NCI-H526 (cell line): ENCODE results near the gene CFAP46.
"Not testable (repeated sequence)": the region's sequence is repeated elsewhere in the genome, so short reads cannot be mapped to it uniquely, and the experiment has no call there.

Experiments used
- DNase-seq, 2 experiments: peaks; one replicate each; lab custom pipeline; 2025; lab: John Stamatoyannopoulos, UW

The CFAP46 gene

DNA sequence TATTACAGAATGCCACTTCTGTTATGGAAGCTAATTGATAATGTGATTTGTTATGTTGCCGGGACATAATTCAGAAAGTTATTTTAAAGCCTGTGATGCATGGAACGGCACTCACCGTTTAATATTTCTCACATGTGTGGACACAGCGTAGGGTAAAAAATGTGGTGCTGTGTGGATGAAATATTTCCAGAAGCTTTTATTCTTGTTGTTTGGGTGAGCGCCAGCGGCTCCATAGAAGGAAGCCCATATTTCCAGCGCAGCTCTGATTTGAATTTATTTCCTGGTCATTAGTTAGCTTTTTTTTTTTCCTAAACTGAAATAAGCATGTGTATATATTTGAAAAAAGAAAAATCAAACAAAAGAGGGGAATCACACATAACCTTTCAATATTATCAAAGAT is 136.3 kb downstream of the CFAP46 start:
- no peak for DNase-seq

DNA sequence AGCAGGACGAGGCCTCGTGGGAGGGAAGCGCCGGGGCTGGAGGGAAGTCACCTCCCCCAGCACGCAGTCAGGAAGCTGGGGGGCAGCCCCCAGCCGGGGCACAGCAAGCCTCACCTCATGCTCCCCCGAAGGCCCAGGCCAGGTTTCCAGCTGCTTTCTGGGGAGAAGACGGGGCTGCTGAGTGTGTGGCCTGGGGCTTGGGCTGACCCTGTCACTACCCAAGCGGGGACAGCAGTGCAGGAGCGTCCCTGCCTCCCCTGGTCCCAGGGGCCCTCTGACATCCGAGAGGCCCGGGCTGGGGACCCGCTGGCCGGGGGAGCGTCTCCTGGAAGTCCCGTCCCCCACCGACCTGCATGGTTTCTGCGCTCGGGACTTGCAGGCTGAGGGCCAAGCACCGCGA is 136.8 kb downstream of the CFAP46 start:
- no peak for DNase-seq

DNA sequence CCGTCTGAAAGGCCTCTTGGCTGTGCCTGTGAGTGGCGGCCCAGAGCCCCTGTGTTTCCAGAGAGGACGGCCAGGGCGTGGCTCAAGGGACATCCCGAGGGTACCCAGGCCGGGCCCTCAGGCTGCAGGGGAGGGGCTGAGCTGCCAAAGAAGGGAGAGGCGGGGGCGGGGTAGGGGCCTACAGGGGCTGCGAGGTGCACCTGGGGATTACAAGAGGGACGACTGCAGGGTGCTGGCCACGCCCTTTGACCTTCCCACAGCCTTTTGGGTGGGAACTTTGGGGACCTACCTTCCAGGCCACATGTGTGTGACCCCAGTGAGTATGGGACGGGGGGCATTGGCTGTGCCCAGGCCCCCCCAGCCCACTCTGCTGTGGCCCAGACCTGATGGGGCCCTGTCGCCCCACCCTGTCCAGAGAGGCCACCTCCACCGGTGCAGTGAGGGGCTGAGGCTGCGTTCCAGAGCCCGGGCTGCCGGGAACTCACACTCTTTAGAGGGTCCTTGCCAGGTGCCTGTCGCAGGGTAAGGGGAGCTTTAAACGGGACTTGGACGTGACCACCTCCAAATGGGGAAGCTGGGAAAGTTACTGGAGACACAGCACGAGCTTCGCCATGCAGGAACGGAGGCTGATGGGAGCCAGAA is 137.5 kb downstream of the CFAP46 start:
- no peak for DNase-seq

DNA sequence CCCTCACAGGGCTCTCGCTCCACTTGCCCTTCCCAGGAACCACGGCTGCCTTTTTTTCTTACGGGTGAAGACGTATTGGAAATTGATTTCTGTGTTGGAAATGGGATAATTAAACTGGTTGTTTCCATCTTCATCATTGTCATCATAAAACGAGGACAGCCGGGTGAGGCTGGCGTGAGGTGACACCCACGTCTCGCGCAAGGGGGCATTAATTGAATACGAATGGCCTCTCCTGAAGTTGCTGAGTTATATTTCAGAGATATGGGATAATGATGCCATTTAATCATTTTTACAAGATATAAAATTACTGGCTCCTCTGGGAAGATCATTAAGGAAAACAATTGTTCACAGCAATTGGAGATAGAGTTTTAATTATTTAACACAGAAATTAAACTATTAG is 138.1 kb downstream of the CFAP46 start:
- no peak for DNase-seq

DNA sequence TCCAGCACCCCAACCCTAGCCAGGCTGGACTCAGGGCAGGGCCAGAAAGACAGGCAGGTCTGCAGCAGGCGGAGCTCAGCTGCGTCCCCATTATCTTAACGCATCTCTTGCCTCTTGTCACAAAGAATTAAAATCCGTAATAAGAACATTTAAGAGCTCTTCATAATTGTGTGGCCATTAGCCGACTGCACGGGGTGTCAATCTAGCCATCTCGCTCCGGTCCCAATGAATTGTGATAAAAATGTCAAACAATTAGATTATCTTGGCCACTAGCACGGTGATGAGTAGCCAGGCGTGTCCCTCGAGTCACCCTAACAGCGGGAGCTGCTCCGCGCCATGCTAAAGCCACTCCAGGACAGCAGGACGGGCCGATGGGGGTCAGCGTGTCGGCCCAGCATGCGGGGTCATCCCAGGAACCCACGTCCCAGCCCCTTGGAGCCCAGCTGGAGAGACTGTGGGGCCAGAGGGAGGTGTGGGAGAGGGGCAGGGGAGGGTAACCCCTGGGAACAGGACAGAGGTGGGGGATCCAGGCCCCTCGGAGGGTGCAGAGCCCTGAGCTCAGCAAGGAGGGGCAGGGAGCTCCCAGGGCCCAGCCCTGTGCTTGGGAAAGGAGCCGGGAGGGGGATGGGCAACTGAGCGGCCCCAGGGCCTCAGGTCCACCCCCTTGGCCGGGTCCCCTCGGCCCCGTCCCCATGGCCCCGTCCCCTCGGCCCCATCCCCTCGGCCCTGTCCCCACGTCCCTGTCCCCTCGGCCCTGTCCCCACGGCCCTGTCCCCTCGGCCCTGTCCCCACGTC is 138.8 kb downstream of the CFAP46 start:
- no peak for DNase-seq

DNA sequence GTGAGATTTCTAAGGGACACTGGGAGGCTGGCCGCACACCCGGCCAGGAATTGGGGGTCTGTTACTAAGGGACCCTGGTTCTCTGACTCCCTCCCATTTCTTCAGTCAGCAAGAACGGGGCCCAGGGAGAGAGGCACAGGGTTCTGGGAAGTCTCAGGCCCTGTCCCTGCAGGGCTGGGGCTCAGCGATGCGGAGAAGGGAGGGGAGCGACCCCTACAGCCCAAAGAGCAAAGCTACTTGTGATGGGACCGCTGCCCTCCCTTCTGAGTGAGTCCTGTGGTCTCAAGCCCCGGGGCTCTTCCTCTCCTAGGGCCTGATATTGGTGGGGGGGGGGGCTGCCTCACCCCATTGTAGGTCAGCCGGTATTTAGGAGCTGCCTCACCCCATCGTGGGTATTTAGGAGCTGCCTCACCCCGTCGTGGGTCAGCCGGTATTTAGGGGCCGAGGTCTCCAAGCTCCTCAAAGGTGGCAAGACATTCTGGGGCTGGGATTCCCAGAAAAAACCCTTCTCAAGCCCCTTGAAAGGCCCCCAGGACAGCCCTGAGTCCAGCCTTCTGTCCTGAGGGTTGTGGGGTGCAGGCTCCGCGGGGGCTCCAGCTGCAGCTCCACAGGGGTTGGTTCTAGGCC is 139.6 kb downstream of the CFAP46 start:
- DNase-seq: no peak

DNA sequence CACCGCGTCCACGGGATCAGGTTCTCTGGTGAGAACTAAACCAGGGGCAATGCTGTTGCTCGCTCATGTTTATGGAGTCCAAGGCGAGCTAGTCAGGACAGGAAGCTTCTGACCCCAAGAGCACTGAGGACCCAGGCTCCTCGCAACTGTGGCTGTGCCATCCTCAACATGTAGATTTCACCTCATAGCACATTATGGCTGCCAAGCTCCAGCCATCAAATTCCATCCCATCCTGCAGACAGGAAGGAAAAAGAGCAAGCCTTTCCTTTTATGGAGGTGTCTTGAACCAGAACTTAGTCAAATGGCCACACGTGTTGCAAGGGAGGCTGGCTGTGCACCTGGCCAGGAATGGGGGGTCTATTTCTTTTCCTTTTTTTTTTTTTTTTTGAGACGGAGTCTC is 140.3 kb downstream of the CFAP46 start:
- DNase-seq: no peak

DNA sequence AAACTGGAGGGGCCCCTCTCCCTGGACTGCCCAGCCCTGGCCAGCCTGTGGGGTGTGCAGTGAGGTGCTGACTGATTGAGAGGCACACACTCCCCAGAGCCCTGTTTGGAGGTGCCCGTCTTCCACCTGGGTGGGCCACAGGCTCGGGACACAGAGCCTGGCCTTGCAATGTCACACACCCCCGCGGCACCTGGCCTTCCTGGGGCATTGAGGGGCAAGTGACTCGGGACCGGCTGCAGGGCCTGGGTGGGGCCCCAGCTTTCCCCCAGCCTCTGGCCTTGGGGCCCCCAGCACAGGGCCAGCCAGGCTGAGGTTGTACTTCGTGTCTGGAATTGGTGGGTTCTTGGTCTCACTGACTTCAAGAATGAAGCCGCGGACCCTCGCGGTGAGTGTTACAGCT is 142.5 kb downstream of the CFAP46 start:
- no peak for DNase-seq

DNA sequence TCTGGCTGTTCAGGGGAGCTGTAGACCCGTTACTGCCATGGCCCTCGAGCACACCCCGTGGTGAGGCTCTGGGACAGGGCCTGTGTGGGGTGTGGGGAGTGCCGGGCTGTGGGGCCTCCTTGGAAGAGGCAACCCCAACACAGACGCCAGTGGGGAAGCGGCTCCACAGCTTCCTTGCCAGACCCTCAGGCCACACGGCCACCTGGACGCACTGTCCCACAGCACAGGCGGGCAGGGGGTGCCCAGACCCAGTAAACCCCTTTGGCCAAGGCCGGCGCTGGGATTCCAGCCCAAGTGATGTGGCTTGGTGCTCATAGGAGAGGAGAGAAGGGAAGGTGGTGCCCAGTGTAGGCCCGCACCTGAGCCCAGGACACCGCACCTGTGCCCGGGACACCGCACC is 143.5 kb downstream of the CFAP46 start:
- DNase-seq: no peak

DNA sequence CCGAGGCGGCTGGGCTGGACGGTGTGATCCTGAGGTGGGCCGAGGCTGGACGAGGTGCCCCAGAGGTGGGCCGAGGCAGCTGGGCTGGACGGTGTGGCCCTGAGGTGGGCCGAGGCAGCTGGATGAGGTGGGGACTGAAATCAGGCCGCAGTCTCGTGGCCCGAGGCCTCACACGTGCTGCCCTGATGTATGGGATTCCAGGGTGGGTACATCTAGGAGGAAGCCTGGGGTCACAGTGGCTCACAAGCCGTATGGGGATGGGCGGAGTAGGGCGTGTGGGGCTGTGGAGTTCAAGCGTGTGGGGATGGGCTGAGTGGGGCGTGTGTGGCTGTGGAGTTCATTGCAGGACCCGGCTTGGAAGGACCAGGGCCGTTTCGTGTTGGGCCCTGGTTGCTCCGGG is 144.0 kb downstream of the CFAP46 start:
- DNase-seq: no peak

DNA sequence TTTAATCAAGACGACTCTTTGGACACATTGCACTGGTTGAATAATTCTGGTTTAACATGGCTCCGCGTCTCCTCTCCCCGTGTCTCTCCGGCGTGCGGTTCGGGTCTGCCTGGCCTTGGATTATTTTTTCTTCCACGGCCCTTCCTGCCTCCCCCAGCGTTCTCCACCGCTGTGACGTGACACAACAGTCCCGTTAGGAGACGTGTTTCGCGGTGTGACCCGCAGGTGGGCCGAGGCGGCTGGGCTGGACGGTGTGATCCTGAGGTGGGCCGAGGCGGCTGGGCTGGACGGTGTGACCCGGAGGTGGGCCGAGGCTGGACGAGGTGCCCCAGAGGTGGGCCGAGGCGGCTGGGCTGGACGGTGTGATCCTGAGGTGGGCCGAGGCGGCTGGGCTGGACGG is 144.4 kb downstream of the CFAP46 start:
- not testable (repeated sequence) for DNase-seq

DNA sequence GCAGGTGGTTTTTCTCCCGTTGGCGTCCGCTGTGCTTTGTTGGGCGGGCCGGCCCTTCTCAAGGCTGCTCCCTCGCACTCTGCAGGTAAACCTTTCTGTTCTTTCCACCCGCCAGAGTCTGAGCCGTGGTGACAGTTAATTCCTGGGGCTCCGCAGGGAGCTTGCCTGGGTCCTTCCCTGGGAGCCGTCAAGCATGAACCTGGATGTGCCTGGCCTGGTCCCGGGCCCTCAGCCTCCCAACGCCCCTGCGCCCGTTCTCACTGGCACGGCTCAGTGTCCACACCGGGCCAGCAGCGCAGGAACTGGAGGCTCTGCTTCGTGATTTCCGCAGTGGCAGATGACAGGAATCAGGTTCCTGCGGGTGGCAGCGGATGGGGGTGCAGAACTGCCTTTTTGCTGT is 145.5 kb downstream of the CFAP46 start:
- no peak for DNase-seq

DNA sequence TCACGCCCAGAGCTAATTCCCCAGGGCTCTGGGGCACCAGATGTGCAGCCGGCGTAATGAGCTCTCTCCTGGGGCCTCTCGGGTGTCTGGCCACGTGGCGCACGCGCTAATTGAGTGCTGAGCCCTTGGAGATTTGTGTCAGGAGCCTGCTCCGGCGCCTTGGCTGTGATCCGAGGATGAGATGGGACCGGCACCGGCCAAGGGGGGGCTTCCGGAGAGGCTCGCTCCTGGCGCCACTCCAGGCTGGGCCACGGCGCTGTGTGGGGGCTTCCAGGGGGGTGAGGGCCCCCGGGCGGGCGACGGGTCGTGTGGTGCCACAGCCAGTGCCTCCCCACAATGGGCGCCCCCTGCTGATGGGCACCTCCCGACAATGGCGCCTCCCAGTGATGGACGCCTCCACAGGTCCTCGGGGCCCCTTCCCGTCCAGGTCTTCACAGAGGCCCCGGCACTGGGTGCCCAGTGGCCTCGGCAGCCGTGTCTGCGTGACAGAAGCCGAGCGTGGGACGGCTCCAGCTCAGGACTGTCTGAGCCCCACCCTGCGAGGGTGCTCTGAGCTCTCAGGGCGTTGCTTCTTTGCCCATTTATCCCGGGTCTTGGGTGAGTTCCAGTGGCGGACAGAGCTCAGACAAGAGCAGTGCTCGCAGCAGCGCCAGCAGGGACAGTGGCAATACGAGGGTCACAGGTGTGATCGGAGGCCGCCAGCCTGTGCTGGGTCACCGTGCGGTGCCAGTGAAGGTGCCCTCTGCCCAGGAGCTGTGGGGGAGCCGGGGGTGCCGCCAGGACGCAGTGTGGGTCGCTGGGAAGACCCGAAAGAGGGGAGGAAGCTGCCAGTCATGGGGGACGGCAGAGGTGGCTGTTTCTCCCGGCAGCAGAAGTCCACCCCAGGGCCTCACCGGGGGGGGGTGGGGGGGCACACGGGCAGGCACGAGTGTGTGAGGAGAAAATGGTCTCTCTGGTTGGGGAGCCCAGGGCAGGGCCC is 148.2 kb downstream of the CFAP46 start:
- DNase-seq: peak; percentile 3 to 59

DNA sequence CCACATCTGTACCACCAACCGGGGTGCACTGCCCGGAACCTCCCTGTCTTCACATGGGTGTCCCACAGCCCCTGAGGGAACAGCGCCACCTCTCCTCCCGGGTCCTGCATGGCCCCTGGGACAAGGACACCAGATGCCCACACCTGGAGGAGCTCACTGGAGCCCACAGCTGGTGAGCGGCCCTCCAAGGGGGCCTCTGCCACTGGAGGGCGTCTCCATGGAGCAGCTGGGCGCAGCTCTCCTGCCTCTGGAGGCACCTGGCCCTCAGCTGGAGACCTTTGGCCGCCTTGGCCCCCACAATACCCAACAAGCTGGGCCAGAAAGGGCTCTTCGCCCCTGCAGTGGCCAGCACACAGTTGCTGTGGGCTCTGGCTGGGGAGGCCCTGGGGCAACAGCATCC is 149.2 kb downstream of the CFAP46 start:
- no peak for DNase-seq

DNA sequence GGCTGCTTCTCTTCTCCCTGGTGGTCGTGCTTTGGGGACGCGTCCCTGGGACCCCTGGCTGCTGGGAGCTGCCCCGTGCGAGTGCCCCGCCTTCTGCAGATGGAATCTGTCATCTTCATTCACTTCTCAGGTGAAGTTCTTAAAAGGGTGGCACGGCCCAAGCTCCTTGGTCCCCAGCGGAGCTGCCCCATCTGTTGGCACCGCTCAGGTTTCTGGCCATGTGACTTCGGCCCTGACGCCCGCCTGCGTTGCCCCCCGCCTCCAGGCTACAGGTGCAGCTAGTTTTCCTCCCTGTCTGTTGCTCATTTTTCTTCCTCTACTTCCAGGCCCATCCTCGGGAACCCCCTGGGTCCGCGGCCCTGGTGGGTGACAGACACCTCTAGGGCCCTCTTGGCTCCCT is 149.6 kb downstream of the CFAP46 start:
- DNase-seq: no peak

DNA sequence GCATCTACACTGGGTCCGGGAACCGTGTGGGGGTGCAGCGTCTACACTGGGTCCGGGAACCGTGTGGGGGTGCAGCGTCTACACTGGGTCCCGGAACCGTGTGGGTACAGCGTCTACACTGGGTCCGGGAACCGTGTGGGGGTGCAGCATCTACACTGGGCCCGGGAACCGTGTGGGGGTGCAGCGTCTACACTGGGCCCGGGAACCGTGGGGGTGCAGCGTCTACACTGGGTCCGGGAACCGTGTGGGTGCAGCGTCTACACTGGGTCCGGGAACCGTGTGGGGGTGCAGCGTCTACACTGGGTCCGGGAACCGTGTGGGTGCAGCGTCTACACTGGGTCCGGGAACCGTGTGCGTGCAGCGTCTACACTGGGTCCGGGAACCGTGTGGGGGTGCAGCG is 150.3 kb downstream of the CFAP46 start:
- DNase-seq: not testable (repeated sequence)

DNA sequence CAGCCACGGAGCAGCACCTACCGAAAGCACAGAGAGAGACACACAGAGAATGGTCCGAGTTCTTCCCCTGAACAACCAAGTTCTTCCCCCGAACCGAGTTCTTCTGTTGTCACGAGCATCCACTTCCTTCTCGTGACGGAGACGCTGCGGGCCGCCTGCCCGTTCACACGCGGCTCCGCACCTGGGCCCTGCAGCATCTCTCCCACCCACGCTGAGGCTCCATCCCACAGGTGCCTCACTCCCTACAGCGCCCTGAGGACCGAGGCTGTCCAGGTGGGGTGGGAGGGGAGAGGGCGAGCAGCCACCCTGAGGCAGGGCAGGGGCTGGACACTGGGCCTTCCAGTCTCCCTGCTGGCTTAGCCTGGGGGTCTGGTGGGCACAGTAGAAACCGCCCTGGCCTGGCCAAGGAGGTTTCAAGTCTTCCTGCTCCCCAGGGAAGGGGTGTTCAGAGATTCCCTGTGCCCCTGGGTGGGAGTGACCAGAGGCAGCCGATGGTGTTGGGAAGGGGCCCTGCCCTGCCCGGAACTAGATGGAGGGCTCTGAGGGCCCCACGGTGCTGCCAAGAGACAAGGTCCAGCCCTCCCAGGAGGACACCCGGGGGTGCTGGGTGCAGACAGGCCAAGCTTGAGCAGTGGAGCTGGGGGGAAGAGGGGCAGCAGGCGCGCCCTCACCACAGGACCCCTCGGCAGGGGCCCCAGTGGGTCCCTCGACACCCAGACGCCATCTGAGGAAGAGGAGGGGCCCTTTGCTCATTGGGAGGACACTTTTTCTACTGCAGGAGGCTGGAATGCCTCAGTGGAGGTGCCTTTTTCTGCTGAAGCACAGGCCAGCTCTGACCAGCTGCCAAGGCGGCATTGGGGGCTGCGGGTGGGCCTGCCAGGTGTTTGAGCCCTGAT is 151.2 kb downstream of the CFAP46 start:
- DNase-seq: no peak

DNA sequence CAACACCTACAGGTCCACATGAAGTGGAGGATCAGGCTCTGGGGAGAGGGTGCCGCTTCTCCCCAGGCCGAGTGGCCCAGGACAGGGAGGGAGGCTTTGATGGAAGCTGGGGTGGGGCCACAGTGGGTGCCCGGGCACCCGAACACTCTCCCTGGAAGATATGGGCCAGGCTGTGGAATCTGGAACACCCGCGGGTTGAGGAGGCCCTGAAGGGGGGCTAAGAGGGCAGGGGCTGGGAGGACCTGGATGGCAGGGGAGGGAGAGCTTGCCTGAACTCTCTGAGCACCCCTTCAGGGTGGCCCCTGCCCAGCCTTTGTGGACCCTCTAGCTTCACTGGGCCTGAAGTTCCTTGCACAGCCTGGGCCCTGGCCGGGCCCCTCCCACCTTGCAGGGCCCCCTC is 151.9 kb downstream of the CFAP46 start:
- no peak for DNase-seq

DNA sequence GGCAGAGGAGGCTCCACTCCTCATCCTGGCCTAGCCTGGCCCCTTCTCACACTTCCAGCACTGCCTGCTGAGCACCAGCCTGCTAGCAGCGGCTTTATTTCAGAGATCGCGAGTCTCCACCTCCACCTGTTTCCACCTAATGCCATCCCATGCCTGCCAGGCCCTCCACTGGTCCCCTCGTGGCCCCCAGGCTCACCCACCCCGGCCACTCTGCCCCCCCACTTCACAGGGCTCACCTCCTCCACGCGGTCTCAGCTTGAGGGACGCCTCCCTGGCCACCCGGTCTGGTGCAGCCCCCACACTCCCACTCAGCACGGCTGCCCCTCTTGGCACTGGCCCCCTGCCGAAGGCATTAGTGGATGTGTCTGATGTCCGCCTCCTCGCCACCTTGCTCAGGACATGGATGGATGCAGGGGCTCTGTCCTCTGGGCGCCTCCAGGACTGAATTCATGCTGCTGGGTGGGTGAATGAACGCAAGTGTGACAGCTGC is 152.7 kb downstream of the CFAP46 start:
- no peak for DNase-seq

DNA sequence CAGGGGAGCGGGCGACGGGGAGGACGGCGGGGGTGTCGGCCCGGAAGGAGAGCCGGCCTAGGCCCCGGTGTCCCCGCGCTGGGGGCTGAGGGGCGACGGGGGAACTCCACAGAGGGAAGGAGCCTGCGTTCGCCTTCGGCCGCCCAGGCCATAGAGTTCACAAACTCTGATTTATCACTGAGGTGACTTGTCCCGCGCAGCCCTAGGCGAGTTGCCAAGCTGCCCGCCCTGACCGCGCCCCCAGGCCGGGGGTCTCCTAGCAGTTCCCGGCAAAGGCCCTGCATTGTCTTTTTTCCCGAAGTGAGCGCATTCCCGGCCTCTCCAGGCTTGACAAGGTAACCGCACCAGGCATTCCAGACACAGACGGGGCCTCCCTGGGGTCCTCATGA is 153.5 kb downstream of the CFAP46 start:
- no peak for DNase-seq
